Measurements from ENCODE around the gene DNAJC22. TPM values are rescaled to one million over a fixed set of nuclear protein-coding genes. Genes with fewer than 3 reads are reported as not detected.

DNAJC22 gene
- total RNA-seq: 0.13 and 0.26 TPM in 2 replicates

- TF ChIP-seq CTCF (IDR thresholded peaks at IDR 0.05; ENCODE audit: insufficient read depth, low read length, severe bottlenecking): no peak
- Histone ChIP-seq H3K4me3 (ENCODE audit: low read depth, low read length) (peak within 1 kb of the TSS; percentile 34), H3K27me3 (ENCODE audit: control insufficient read depth, insufficient read depth, low read length) (peaks cover 30% of the 10 kb centered on the region), H3K36me3 (ENCODE audit: control insufficient read depth, insufficient read depth, low read length) (no peaks in the 10 kb centered on the region)
- DNase-seq (ENCODE audit: low read depth): peak; percentile 14
- no peak for FAIRE-seq
Observed at GRCh38 chr12:49346659-49347310, at the start of gene DNAJC22. DNAJC22 (plus strand) TSS chr12:49346888; CDS start chr12:49348873, 1,985 bp downstream.

DNA sequence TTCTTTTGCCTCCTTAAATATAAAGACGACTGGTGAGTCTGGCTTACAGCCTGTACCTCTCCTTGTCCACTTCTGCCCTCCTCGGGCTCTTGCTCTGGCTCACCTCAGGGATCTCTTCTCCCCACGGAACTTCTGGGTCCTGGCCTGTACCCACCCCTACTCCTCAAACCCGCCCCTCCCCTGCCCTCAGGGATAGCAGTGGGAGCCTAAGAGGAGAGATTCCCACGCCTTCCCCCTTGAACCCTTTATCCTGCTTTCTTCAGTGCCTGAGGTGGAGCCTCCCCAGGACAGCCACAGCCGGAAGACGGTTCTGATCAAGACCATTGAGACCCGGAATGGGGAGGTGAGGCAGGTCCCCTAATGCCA is 49.0 kb upstream of the DNAJC22 start:
- no peak for TF ChIP-seq CTCF (IDR thresholded peaks at IDR 0.05; ENCODE audit: insufficient read depth, low read length, severe bottlenecking)
- H3K4me3 ChIP-seq (ENCODE audit: low read depth, low read length): no peak overlapping the region
- peaks cover 38% of the 10 kb centered on the region for H3K27me3 ChIP-seq (ENCODE audit: control insufficient read depth, insufficient read depth, low read length)
- no peak for DNase-seq (ENCODE audit: low read depth)
- no peaks in the 10 kb centered on the region for H3K36me3 ChIP-seq (ENCODE audit: control insufficient read depth, insufficient read depth, low read length)
- no peak for FAIRE-seq

GRCh38 chr12:49298160-49298559 is 48.5 kb upstream of the DNAJC22 start:
- Histone ChIP-seq H3K27me3 (ENCODE audit: control insufficient read depth, insufficient read depth, low read length) (peaks cover 38% of the 10 kb centered on the region), H3K36me3 (ENCODE audit: control insufficient read depth, insufficient read depth, low read length) (no peaks in the 10 kb centered on the region), H3K4me3 (ENCODE audit: low read depth, low read length) (no peak overlapping the region)
- DNase-seq (ENCODE audit: low read depth) (no peak), FAIRE-seq (peak; percentile 43)
- peak; percentile 30 for TF ChIP-seq CTCF (IDR thresholded peaks at IDR 0.05; ENCODE audit: insufficient read depth, low read length, severe bottlenecking)

GRCh38 chr12:49301760-49302159 is 44.9 kb upstream of the DNAJC22 start:
- no peak for TF ChIP-seq CTCF (IDR thresholded peaks at IDR 0.05; ENCODE audit: insufficient read depth, low read length, severe bottlenecking)
- H3K27me3 ChIP-seq (ENCODE audit: control insufficient read depth, insufficient read depth, low read length): peaks cover 16% of the 10 kb centered on the region
- DNase-seq (ENCODE audit: low read depth) (no peak), FAIRE-seq (no peak)
- no peaks in the 10 kb centered on the region for H3K36me3 ChIP-seq (ENCODE audit: control insufficient read depth, insufficient read depth, low read length)
- no peak overlapping the region for H3K4me3 ChIP-seq (ENCODE audit: low read depth, low read length)

GRCh38 chr12:49304161-49304560 is 42.5 kb upstream of the DNAJC22 start:
- TF ChIP-seq CTCF (IDR thresholded peaks at IDR 0.05; ENCODE audit: insufficient read depth, low read length, severe bottlenecking): no peak
- no peak for DNase-seq (ENCODE audit: low read depth)
- Histone ChIP-seq H3K27me3 (ENCODE audit: control insufficient read depth, insufficient read depth, low read length) (peaks cover 2% of the 10 kb centered on the region), H3K36me3 (ENCODE audit: control insufficient read depth, insufficient read depth, low read length) (no peaks in the 10 kb centered on the region), H3K4me3 (ENCODE audit: low read depth, low read length) (no peak overlapping the region)
- no peak for FAIRE-seq
